NCI-H526 treated with DMSO at 0.1 percent for 48 hours (cell line): ENCODE data around the gene LSR.
"Not testable (repeated sequence)": the region's sequence is repeated elsewhere in the genome, so short reads cannot be mapped to it uniquely, and the experiment has no call there.

ENCODE experiments used
- DNase-seq: peaks from one replicate; lab custom pipeline; 2025; lab: John Stamatoyannopoulos, UW

Gene LSR

DNA sequence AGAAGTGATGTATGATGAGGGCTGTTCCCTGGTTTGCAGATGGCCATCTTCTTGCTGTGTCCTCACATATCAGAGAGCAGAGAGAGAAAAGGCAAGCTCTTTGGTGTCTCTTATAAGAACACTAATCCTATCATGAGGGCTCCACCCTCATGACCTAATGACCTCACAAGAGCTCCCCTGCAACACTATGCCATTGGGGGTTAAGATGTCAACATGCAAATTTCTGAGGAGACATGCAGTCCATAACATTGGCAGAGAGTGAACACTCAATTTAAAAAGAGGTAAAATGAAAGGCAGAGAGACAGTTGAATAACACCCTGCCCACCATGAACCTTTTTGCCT is 31.2 kb upstream of the LSR start:
- no peak for DNase-seq

DNA sequence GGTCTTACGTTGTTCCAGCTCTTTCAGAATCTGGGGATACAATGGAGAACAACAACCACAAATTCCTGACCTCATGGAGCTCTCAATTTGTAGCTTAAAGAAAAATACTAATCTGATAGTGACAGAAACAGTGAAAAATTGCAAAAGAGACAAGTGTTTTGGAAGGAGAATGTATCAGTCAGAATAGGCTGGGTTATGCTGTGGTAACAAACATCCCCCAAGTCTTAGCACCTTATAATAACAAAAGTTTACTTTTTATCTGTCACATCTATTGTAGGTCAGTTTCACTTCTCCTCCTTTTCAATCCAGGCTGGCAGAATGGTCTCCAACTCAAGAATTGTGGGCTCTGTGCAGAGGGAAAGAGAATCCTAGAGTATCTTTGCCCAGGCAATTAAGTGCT is 29.8 kb upstream of the LSR start:
- no peak for DNase-seq

DNA sequence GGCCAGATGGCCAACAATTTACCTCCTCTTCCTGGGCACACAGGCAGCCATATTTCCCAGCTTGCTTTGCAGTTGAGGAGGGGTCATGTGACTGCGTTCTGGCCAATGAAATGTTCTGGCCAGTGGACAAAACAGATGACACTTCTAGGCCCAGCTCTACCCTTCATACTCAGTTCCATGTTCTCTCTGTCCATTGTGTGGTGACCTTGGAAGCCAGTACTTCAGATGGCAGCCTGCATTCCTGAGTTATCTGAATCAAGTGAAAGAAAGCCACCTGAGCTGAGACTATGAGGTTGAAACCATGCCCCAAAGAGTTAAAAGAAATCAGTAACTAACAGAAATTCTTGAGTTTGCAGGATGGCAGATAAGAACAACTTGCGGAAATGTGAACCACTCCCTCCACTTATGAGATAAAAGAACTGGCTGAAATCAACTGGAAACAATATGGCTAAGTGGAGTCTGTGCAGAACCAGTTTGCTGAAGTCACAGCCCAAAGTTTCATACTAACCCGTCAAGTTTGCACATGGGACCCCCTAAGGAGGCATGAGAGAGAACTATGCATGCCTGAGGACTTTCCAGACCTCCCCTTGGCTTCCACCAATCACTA is 28.4 kb upstream of the LSR start:
- no peak for DNase-seq

DNA sequence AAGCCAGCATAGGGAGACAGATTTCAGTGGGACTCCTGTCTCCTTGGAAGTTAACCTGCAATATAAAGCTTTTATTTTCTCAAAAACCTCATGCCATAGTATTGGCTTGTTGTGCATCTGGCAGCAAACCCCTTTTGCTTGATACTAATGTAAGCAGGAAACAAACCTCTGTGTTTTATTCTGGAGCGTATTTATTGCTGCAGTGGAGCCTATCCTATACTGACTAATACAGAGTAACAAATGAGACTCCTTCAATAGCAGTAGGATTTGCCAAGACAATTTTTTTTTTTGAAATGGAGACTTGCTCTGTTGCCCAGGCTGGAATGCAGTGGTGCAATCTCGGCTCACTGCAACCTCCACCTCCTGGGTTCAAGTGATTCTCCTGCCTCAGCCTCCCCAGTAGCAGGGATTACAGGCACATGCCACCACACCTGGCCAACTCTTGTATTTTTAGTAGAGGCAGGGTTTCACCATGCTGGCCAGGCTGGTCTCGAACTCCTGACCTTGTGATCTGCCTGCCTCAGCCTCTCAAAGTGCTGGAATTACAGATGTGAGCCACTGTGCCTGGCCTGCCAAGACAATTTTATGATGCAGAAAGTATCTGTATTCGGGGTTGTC is 27.7 kb upstream of the LSR start:
- DNase-seq: not testable (repeated sequence)

DNA sequence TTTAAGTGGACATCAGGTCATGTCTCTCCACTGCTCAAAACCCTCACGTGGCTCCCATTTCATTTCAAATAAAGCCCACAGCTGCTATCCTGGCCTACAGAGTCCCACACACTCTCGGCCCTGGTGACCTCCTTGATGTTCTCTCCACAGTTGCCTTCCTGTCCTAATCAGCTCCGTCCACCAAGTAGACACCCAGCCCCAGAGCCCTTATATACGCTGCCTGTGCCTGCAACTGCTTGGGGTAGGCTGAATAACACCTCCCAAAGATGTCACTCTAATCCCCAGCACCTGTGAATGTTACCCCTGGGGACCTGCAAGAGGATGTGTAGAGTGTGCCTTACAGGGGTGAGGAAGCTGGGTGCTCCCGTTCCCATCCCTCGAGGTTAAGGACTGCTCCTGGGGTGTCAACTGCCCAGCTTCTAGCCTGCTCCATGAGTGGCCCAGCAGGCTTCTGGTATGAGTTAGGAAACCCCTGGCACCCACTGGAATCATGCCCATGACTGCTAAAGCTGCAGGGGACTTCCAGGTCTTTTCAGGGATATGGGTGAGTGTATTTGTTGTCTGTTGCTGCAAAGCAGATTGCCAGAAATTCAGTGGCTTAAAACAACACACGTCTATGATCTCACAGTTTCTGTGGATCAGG is 26.3 kb upstream of the LSR start:
- DNase-seq: no peak

DNA sequence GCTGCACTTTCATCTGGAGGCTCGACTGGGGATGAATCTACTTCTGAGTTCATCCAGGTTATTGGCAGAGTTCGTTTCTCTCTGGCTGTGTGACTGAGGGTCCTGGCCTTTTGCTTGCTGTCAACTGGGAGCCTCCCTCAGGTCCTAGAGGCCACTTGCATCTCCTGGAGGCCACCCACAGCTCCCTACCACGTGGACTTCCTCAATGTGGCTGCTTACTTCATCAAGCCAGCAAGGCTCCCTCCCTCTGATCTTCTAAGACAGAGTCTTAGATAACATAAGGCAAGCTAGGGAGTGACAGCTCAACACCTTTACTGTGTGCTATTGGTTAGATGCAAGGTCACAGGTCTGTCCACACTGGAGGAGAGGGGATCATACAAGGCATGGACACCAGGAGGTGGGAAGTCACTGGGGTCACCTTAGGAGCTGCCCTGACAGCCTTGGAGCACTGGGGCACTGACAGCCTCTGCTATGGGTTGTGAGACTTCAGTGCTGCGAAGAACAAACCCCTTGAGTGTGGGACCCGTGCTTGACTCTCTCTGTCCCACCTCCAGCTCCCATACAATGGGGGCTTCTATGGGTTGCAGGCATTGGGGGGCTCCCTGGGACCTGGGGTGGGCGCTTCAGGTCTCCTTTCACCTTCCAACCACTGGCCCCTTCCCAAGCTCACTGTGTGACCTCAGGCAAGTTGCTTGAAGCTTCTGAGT is 25.6 kb upstream of the LSR start:
- no peak for DNase-seq

DNA sequence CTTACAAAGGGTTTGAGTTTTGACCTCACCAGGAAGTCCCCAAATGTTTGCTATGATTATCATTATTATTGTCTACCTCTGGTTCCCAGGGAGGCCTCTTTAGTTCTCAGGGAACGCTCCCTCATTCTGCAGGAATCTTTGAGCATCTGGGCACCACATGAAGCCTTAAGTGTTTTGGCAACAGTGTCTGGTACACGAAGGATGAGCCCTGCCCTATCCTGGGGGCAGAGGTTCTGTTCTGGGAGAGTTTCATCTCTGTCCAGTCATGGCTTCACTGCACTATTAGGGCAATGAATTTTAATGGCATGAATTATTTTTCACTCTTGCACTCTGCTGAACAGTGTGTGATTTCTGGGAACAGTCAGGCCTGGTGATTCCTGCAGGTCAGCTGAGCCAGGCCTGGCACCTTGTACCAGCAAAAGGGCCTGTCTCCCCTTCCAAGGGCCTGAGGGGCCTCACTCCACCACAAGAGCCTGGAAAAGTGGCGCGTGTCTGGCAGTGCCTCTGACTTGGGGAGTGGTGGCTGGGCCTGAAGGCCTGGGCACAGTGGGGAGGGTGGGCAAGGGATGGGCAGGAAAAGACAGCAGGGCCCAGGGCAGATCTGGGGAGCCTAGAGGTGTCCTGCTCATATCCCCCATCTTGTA is 24.8 kb upstream of the LSR start:
- no peak for DNase-seq

DNA sequence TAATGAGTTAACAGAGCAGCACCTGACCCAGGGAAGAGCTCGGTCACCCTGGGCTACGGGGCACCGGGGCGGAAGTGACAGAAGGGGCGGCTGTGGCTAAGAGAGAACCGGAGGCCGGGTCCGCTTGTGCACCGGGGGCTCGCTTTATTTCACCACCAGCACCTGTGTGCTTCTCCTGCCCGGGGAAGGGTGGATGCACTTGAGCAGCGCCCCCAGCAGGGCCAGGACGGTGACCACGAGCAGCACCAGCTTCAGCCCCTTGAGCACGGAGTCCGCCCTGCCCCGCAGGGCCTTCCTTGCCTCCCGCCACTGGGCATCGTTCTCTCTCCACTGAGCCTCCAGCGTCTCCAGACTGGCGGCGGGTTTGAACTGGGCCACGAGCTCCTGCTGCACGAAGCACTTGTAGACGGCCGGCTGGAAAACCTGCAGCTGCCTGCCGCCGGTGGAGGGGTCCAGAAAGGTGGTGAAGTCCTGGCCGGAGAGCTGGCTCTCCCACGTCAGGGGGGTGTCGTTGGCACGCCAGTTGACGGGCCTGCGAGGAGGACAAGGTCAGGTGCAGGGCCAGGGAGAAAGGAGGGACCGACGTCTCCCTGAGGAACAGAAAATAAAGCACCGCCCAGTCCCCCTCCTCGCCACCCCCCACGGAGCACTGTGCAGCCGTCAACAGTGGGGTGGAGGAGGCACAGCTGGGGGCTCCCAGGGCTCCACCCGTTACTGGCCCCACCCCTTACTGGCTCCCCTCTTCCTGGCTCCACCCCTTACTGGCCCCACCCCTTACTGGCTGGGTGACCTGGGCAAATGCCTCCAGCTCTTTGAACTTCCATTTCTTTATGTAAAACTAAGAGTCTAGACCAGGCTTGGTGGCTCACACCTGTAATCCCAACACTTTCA is 23.9 kb upstream of the LSR start:
- DNase-seq: no peak

DNA sequence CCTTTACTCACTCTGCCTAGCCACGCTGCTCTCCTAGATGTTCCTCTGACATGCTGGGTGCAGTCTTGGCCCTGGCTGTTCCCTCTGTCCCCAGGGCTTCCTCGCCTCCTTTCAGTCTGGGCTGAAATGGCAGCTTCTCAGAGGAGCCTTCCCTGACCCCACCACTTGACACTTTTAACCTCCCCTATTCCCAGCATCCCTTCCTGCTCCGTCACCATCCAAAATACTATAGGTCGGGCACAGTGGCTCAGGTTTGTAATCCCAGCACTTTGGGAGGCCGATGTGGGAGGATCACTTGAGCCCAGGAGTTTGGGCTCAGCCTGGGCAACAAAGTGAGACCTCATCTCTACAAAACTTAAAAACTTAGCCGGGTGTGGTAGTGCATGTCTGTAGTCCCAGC is 22.9 kb upstream of the LSR start:
- DNase-seq: no peak

DNA sequence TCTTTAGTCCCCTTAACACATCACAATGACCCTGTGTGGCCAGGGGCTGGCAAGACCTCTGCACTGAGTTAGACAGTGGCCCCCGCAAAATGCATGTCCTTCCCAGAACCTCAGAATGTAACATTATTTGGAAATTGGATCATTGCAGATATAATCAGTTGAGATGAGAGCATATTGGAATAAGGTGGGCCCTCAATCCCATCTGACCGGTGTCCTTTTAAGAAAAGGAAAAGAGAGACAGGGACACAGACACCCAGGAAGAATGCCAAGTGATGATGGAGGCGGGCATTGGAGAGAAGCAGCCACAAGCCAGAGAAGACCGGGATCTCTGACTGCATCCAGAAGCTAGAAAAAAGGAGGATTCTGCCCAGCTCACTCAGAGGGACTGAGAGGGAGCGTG is 22.1 kb upstream of the LSR start:
- DNase-seq: no peak

DNA sequence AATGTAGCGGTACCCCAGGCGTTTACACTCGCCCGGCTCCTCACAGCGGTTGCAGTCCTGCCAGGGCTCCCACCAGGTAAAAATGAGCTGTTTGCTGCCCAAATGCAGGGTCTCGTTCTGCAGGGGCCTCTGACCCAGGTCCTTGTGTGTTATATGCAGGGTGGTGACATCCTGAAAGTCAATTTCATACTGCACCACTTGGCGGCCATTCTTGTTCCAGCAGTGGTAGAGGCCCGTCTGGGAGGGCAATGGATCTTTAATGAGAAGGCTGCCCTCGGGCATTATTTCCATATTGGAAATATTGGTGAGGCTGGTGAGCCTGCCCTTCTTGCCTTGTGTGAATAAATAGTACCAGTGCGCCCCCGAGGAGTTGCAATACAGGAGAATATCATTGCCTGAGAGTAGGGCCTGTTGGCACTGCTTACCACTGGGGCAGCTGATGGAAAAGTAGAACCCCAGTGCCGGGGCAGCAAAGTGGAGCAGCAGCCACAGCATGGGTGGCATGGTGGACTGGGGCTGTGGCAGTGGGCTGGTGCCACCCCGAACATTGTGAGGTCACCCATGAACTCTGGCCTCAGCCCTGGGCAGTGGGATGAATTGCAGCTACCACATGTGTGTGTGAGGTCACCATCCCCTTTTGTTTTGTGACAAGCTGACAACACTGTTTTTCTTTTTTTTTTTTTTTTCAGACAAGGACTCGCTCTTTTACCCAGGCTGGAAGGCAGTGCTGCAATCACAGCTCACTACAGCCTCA is 20.4 kb upstream of the LSR start, which contains the start of gene FAM187B:
Gene FAM187B (minus strand): TSS at position 563 of the 754 bp plus-strand sequence. CDS start 59 bp downstream, at position 504.
- DNase-seq: no peak

DNA sequence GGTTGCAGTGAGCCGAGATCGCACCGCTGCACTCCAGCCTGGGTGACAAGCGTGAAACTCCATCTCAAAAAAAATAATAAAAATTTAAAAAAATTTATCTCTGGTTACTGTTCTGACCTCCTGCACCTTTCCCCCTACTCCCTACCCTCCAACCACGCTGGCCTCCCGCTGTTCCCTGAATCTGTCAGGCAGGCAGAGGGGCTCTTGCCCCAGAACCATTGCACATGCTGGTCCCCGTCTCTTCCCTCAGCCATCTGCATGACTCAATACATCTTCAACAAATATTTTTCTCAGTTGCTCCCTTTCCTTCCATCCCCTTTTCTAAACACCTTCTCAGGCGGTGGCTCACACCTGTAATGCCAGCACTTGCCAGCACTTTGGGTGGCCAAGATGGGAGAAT is 19.2 kb upstream of the LSR start:
- DNase-seq: no peak

DNA sequence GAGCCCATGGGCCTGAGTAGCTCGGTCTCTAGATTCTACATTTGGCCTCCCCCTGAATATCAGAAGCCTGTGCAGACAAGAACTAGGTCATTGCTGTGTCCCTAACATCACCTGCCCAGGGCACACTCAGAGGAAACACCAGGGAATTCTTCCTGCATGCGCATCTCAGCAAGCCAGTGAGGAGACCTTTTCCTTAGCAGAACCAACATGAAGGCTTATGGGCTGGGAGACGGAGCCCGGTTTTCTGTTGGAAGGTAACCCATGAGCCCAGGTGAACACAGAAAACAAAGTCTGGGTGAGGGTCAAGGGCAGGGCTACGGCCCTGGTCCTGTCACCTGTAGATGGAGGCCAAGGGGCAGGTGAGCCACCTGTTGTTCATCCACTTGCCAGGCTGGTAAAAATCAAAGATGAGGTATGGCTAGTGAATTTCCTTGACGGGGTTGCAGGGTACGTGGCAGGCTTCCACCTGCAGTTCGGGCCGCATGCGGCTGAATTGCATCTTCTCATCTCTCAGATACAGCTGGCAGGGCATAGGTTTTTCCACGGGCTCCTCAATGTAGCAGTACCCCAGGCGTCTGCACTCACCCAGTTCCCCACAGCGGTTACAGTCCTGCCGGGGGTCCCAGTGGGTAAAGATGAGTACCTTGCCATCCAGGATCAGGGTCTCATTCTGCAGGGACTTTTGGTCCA is 16.7 kb upstream of the LSR start:
- no peak for DNase-seq

DNA sequence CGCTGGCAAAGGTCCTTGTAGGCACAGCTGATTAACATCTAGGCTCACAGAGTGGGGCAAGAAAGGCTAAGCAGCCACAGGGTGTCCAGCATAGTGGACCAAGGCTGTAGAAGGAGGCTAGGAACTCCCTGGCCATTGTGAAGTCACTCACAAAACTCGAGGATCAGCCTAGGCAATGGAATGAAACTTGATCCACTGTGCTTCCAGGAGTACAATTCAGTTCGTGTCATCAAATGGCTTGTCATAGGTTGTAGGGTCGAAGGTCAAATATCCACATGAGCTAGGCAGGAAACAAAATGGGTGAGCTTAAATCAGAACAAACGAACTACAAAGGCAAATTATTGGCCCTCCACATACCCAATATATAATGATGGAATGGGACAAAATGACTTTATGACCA is 15.9 kb upstream of the LSR start:
- DNase-seq: no peak

DNA sequence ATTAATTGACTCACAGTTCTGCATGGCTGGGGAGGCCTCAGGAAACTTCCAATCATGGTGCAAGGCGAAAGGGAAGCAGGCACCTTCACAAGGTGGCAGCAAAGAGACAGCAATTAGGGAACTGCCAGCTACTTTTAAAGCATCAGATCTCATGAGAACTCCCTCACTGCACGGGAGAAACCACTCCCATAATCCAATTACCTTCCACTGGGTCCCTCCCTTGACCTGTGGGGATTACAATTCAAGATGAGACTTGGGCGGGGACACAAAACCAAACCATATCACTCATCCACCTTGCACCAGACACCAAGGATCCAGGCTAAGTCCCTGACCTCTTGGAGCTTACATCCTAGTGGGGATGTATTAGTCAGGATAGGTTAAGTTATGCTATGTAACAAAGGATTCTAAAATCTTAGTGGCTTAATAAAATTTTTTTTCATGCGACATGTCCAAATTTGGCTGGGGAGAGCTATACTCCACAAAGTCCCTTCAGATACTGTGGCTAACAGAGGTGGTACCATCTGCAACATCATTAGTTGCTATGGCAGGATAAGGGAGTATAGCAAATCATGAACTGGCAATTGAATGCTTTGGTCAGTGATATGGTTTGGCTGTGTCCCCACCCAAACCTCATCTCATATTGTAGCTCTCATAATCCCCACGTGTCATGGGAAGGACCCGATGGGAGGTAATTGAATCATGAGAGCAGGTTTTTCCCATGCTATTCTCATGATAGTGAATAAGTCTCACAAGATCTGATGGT is 12.0 kb upstream of the LSR start:
- no peak for DNase-seq

DNA sequence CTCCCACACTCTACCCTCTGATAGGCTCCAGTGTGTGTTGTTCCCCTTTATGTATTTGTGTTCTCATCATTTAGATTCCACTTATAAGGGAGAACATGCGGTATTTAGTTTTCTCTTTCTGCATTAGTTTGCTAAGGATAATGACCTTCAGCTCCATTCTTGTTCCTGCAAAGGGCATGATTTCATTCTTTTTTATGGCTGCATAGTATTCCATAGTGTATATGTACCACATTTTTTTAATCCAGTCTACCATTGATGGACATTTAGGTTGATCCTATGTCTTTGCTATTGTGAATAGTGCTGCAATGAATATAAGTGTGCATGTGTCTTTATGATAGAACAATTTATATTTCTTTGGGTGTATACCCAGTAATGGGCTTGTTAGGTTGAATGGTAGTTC is 9.2 kb upstream of the LSR start:
- not testable (repeated sequence) for DNase-seq

DNA sequence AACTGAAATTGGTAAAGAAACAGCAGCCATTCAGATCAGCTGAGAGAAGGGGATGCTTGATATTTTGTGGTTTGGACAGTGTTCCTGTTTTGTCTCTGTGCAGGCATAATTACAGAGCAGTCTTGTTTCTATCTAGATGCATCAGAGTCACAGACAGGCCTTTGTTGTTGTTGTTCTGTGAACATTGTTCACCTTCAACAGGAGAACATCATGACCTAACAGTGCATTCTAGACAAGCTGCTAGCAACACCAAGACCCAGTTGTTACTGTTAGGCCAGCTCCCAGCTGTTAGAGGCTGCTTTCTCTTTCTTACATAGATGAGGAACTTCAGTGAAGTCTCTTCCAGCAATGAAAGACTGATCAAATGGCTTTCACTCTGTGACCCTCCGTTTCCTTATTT is 8.5 kb upstream of the LSR start:
- no peak for DNase-seq

DNA sequence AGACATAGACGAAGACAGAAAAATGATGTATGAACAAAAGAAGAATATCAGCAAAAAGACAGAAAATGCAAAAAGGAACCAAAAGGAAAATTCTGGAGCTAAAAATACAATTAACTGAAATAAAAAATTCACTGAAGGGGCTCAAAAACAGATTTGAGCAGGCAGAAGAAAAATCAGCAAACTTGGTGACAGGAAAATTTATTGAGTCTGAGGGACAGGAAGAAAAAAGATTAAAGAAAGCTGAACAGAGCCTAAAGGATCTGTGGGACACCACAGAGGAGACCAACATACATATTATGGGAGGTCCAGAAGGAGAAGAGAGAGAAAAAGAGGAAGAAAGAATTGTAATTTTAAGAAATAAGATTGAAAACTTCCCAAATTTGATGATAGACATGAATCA is 7.4 kb upstream of the LSR start:
- DNase-seq: no peak

DNA sequence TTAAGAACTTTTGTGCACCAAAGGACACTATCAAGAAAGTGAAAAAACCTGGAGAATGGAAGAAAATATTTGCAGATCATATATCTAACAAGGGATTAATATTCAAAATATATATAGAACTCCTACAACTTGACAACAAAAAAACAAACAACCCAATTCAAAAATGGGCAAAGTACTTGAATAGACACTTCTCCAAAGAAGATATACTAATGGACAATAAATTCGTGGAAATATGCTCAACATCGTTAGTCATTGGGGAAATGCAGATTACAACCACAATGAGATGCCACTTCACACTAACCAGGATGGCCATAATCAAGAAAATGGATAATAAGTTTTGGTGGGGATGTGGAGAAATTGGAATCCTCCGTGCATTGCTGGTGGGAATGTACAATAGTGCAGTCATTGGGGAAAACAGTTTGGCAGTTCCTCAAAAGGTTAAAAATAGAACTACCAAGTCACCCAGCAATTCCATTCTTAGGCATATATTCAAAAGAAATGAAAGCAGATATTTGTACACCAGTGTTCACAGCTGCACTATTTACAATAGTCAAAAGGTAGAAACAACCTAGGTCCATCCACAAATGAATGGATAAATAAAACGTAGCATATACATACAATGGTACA is 2.2 kb upstream of the LSR start:
- no peak for DNase-seq
